ENCODE data around the gene GRIK3.
"Not testable (repeated sequence)": the region's sequence is repeated elsewhere in the genome, so short reads cannot be mapped to it uniquely, and the experiment has no call there.

The GRIK3 gene

GRCh38 chr1:36776256-36776655, 258.1 kb downstream of the GRIK3 start:
- no peak for DNase-seq

- no peak for DNase-seq
Observed at GRCh38 chr1:36775716-36776115, 258.6 kb downstream of the GRIK3 start.

GRCh38 chr1:36773827-36774541, 260.3 kb downstream of the GRIK3 start:
- no peak for DNase-seq

GRCh38 chr1:36772647-36773495, 261.4 kb downstream of the GRIK3 start:
- DNase-seq: no peak

- DNase-seq: no peak
Observed at GRCh38 chr1:36771660-36772284, 262.5 kb downstream of the GRIK3 start.

- no peak for DNase-seq
Observed at GRCh38 chr1:36771240-36771639, 263.1 kb downstream of the GRIK3 start.

GRCh38 chr1:36769886-36770830, 264.2 kb downstream of the GRIK3 start:
- DNase-seq: no peak

GRCh38 chr1:36768486-36769178, 265.7 kb downstream of the GRIK3 start:
- DNase-seq: no peak

- not testable (repeated sequence) for DNase-seq
Observed at GRCh38 chr1:36767429-36767828, 266.9 kb downstream of the GRIK3 start.

- DNase-seq: no peak
Observed at GRCh38 chr1:36766481-36766880, 267.8 kb downstream of the GRIK3 start.

GRCh38 chr1:36765785-36766300, 268.5 kb downstream of the GRIK3 start:
- DNase-seq: no peak

GRCh38 chr1:36764798-36765197, 269.5 kb downstream of the GRIK3 start:
- DNase-seq: no peak

GRCh38 chr1:36763771-36764170, 270.5 kb downstream of the GRIK3 start:
- DNase-seq: no peak

GRCh38 chr1:36762174-36762573, 272.1 kb downstream of the GRIK3 start:
- DNase-seq: no peak

- no peak for DNase-seq
Observed at GRCh38 chr1:36761113-36761512, 273.2 kb downstream of the GRIK3 start.

GRCh38 chr1:36760081-36760480, 274.2 kb downstream of the GRIK3 start:
- DNase-seq: no peak

GRCh38 chr1:36759355-36759754, 275.0 kb downstream of the GRIK3 start:
- DNase-seq: no peak

- no peak for DNase-seq
Observed at GRCh38 chr1:36755303-36756230, 278.7 kb downstream of the GRIK3 start.

- no peak for DNase-seq
Observed at GRCh38 chr1:36754366-36754765, 279.9 kb downstream of the GRIK3 start.

- no peak for DNase-seq
Observed at GRCh38 chr1:36753451-36753850, 280.9 kb downstream of the GRIK3 start.
